Fibroblast of peridontal ligament (primary cell): Measurements from ENCODE around the gene ADAM15.

Experiments
- DNase-seq: peaks from one replicate; pipeline ENCODE4 v3.0.0-alpha.2; 2010; ENCODE audit errors: extremely low read depth

The ADAM15 gene

DNA sequence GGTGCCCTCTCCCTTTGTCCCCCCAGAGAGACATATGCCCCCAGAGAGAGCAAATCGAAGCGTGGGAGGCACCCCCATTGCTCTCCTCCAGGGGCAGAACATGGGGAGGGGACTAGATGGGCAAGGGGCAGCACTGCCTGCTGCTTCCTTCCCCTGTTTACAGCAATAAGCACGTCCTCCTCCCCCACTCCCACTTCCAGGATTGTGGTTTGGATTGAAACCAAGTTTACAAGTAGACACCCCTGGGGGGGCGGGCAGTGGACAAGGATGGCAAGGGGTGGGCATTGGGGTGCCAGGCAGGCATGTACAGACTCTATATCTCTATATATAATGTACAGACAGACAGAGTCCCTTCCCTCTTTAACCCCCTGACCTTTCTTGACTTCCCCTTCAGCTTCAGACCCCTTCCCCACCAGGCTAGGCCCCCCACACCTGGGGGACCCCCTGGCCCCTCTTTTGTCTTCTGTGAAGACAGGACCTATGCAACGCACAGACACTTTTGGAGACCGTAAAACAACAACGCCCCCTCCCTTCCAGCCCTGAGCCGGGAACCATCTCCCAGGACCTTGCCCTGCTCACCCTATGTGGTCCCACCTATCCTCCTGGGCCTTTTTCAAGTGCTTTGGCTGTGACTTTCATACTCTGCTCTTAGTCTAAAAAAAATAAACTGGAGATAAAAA, 35.9 kb downstream of the ADAM15 start:
- no peak for DNase-seq

DNA sequence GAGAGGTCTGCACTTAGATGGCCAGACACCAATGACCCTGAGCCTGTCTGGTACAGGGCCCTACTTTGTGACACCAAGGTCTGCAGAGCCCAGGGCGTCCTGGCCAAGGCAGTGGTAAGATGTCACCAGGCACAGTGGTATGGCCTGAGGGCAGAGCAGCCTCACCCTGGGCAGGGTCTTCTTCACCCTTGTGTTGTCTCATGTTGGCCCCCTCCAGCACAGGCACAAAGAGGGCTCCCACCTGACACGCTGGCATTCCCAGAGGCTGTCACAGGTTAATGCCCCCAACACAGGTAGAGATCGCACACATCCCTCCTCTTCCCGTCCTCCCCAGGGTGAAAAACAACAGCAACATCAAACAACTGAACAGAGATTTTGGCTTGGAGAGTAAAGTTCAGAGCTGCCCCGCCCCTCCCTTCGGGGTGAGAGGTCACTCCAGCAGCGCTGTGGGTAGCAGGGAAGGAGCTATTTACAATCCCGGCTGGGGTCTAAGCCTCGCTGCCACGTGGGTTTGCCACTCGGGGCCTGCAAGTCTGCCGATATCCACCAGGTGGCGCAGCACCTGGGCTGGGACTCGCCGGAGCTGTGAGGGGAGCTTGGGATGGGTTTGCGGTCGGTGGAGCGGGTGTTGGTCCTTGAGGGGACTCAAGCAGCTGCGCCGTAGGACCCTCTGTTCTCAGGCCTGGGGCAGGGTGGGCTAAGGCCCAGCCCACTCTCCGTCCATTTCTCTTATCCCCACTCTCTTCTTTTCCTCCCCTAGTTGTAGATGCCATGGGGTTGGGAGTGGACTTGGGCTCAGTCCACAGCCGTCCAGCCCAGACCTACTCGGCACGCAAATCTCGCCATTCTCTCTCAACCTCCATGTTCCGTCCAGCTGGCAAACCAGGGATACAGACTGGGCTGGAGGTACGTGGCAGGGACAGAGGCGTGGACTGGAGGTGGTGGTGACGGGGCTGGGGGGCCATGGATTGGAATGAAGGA, 40.2 kb downstream of the ADAM15 start:
- DNase-seq, result peak; percentile 57

DNA sequence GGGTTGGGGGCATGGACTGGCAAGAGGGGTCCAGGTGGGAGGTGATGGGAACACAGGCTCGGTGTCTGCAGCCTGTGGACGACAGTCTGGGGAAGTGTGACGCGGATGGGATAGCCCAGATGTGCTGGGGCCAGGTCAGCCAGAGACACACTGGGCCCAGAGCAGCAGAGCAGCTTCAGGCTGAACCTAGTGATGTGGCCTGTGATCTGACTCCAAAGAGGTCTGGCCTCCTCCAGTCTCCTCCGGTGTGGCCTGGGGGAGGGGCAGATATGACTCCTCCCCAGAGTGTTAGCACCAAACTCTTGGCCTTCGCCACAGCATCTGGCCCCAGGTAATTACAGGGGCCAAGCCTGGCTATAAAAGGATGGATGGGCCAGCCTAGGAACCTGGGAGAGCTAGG, 41.0 kb downstream of the ADAM15 start:
- no peak for DNase-seq

DNA sequence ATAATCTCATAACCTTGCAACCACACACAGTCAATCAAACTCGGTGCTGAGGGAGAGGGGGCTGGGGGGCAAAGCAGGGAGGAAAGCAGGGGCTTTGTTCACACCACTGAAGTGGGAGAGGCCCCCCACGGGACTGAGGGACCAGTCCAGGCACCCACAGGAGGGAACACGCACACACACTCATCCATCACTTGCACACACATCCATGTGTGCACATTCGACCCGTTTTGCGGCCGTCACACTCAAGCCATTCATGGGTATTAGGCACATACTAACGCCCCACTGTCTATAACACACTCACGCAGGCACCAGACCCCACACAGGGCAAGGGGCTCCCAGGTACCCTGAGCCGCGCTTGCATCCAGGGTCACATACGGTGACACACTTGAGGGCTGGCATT, 41.5 kb downstream of the ADAM15 start:
- DNase-seq, result no peak

DNA sequence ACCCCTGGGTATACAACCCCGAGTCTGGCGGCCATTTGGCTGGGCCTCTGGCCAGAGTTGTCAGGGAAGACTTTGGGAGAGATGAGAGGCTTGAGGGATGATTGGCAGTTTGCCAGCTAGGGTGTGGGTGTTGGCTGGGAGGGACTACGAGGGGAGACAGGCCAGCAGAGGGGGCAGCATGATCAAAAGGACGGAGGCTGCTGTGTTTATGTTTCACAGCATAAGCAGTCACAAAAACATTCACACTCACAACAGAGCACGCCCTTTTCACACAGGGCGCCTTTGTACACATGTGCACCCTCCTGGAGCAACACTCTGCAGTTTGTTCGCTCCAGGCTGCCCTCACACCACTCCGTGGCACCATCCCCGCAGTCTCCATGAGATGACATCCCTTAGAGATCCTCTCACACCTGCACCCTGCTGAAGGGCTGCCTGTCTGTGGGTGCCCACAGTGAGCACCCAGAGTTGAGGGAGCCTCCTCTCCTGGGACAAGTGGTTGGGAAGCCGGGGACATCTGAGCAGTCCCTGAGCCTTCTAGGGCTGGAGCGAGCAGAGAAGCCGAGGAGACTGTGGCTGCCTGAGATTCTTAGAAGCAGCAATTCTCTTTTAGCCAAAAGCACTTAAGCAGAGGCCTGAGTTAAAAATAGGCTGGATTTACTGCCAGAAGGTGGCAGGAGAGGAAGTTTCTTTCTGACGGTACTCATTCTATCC, 43.0 kb downstream of the ADAM15 start:
- DNase-seq, result peak; percentile 61

DNA sequence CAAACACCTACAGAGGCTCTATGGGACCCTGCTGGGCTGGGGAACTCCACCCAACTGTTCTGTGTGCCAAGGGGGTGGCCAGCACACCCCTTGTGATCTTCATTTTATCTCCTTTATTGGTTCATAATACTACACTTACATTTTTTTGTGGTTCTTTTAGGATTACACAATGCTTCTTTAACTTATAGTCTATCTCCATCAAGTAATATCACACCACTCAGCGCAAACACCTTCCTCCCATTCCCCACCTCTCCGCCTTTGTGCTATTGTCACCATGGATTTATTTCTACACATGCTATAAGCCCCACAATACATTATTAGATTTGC, 43.5 kb downstream of the ADAM15 start:
- no peak for DNase-seq

DNA sequence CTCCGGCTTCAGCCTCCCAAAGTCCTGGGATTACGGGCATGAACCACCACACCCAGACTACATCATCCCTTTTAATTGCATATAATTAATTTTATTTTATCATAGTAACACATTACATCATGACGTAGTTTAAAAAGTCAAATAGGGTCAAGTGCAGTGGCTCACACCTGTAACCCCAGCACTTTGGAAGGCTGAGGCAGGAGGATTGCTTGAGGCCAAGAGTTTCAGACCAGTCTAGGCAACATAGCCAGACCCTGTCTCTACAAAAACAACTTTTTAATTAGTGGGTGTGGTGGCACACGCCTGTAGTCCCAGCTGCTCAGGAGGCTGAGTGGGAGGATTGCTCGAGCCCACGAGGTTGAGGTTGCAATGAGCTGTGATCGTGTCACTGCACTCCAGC, 48.2 kb downstream of the ADAM15 start:
- DNase-seq, result no peak

DNA sequence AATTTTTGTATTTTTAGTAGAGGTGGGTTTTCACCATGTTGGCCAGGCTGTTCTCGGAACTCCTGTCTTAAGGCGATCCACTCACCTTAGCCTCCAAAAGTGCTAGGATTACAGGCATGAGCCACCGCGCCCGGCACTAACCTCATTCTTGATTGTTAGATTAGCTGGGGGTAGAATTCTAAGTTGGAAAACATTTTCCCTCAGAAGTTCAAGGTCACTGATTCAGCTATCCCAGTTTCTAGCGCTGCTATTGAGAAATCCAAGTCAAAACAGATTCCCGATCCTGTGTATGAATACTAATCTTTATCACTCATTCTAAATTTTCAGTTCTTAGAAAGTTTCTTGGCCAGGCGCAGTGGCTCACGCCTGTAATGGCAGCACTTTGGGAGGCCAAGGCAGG, 52.2 kb downstream of the ADAM15 start:
- no peak for DNase-seq

DNA sequence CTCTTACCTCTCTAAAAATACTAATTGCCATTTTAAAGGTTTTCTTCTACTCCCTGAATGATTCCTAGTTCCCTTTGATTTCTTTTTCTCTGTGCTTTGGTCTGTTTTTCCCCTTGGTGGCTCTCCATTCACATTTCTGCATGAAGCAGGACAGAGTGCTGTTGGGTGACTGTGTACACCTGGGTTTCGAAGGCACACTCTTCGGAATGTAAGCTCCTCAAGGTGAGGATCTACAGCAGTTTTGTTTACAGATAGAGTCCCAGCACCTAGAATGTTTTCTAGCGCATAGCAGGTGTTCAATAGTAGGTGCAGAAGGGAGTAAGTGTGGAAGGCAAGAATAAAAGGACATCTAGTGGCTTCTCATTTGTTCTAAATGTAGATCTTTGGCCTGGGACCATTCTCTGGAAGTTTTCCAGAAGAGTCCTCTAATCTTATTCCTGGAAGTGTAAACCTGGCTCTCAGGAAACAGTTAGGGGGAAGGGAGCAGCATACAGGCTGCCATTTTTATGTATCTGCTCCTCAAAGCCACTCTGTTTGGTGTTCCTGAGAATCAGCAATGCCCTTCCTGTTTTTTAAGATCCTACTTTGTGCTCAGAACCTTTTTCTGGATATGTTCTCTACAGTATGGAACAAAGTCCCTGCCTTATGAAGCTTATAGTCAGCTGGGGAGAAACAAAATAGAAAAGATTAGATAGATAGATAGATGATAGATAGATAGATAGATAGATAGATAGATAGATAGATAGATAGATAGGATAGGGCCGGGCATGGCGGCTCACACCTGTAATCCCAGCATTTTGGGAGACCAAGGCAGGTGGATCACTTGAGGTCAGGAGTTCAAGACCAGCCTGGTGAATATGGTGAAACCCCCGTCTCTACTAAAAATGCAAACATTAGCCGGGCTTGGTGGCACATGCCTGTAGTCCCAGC, 53.8 kb downstream of the ADAM15 start:
- DNase-seq, result no peak

DNA sequence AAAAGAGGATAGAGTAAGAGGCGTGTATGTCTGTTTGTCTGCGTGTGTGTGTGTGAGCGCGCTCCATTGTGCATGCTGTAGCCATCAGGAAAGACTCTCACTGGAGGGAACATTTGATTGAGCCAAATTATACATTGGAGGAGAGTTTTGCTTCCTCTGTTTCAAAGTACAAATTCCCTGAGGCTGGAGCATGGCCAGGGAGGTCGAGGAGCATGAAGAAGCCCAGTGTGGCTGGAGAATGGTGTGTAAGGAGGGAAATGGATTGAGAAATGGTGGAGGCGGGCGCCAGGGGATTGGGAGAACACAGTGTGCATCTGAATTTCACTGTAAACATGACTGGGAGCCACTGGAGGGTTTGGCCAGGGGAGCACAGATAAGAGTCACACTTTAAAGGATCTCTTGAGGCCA, 54.5 kb downstream of the ADAM15 start:
- DNase-seq, result no peak

DNA sequence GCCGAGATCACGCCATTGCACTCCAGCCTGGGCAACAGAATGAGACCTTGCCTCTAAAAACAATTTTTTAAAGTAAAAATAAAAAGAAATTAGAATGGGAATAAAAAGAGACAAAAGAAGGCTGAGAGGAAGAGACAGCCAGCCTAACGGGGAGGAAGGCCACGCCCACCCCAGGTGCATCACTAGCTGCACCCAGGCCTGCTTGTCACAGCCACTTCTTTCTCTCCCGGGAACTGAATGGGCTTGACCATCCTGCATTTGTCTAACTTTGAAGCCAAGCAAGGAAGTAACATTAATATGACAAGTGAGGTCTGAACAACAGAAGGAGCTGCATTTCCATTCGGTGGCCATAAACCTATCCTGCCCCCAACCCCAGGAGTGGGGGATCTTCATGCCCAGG, 55.7 kb downstream of the ADAM15 start:
- DNase-seq, result no peak

DNA sequence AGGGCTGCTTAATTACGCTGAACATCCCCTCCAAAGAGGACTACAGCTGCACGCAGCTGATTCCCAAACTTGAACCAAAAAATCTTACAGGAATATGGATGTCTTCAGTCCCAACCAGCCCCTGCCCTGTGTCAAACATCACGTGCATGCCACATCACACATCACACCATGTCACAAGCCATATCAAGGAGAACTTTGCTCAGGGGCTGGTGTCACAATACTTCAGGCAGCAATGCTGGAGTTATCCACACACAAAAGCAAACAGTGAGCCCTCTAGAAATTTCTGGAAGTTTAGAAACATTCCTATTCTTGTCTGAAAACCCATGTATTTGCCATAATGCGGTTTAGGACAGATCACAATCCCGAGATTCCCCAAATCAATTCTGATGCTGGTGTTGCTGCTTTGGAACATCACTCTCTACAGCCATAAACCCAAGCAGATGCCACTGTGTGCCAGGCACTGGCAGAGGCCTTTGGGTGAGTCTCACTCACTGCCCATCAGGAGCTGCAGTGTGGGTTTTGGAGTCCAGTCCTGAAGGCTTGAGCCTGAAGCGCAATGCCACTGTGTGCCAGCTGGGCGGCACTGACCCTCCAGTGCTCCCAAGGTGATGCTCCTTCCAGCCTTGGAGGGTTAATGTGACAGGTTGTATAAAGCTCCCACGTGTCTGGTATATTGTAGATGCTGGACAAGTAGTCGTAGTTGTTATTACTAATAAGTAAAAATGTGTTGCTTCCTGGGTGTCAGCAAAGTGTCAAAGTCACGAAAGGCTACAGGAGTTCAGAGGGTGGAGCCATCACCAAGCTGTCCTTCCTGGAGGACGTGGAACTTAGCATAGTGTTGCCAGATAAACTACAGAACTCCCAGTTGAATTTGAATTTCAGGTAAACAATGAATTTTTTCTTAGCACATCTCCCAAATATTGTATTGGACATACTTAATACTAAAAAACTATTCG, 56.5 kb downstream of the ADAM15 start:
- DNase-seq, result no peak

DNA sequence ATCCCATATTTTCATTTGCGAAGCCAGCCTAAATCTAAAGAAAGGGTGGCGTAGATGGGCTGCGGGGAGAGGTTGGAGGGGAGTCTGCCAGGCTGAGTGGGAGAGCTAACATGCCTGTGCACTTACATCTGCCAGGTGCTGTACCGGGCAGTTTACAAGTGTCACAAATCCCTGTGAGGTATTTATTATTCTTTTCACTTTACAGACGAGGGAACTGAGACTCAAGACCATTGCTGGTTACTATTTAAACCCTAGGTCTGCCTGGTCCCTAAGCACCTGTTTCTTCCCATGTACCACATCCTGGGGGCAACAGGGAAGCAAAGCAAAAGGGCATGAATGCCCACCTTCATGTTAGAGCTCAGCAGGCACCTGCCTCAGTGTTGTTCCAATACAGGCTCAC, 57.2 kb downstream of the ADAM15 start:
- DNase-seq, result no peak

DNA sequence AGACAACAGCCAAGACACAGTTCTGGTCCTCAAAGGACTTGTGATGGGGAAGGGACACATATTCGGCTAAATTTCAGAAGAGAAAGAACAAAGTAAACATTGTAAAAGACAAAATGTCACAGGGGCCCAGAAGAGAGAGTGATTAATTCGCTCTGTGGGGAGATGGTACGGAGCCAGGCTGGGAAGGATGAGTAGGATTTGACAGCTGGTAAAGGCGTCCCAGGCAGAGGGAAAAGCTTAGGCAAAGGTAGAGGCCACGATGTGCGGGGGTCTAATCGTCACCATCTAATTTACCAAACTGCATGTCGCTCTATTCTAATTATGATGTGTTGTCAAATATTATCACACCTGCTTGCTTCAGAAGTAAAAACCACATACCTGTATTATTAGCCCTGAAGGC, 59.3 kb downstream of the ADAM15 start:
- DNase-seq, result no peak

DNA sequence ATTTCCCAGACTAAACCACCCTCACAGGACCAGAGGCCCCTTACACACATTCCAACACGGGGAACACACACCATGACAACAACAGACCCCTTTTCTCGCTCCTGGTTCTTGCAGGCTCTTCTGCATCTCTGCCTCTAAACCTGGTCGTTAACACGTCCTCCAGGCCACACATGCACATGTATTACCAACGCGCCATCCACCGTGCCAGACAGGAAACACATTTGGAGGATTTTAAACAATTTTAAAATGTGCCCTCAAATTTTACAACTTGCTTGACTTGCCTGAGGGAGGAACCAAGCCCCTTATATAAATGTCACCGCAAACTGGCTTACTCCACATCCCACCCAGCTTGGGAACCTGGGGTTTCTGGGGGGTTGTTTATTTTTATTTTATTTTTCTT, 59.7 kb downstream of the ADAM15 start:
- no peak for DNase-seq
